Measurements from ENCODE around the gene TIMM21. TPM values are rescaled to one million over a fixed set of nuclear protein-coding genes. Genes with fewer than 3 reads are reported as not detected.

The TIMM21 gene
- polyA plus RNA-seq, 6 donors from 2014 or later: 16.0 to 28.3 (median 19.3) TPM

- H3K4me3 Mint-ChIP-seq: no peak overlapping the region
- H3K27me3 Mint-ChIP-seq: no peaks in the 10 kb centered on the region
- no peak for DNase-seq
- H3K4me1 Mint-ChIP-seq: peaks cover 31 to 37% (median 36%) of the 10 kb centered on the region in 3 donors
- H3K9me3 Mint-ChIP-seq: no peaks in the 10 kb centered on the region
- peak overlapping the region in 2 of 6 donors; percentile 24 to 42 for H3K27ac Mint-ChIP-seq
- no peak for ATAC-seq (ENCODE audit: low read depth in 2 of 2)
- H3K36me3 Mint-ChIP-seq: peaks cover 11 to 14% of the 10 kb centered on the region in 2 donors
Observed at GRCh38 chr18:74153377-74153776, 5.1 kb downstream of the TIMM21 start.

DNA sequence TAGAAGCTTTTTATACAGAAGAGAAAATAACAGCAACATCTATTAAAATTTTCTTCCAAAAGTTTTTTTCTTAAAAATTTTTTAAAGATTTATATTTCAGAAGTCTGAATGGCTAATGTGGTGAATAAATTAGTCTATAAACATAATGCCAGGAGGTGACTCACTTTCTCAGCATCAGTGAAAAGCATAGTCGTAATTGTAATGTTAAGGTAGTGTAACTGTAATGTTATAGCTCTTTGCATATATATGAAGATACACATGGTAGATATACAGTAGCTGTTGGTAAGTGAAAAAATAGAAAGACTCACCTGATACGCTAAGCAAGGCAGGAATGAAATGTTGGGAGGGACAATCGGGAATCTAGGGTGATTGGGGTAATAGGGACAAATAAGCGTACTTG is 5.5 kb downstream of the TIMM21 start:
- peaks cover 27 to 34% (median 32%) of the 10 kb centered on the region in 3 donors for H3K4me1 Mint-ChIP-seq
- peaks cover 15% of the 10 kb centered on the region in 2 donors for H3K36me3 Mint-ChIP-seq
- H3K27ac Mint-ChIP-seq: no peak overlapping the region
- H3K9me3 Mint-ChIP-seq: no peaks in the 10 kb centered on the region
- ATAC-seq (ENCODE audit: low read depth in 2 of 2): no peak
- no peak for DNase-seq
- H3K4me3 Mint-ChIP-seq: no peak overlapping the region
- no peaks in the 10 kb centered on the region for H3K27me3 Mint-ChIP-seq

DNA sequence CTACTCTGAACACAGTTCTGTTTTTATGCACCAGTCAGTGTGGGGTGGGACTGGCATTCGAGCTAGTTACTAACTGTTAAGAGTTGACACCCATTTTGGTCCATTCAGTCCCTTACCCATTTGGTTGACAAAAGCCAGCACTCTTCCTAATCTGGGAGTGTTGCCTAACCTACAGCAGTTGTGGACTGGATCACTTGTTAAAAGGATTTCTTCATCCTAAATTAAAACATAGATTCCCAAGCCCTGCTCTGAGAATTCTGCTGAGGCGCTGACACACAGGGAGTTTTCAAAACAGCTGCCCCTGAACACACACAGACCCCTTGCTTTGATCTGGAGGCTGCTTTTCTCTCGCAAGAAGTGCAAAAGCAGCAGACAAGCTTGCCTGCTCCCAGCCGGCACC is 6.4 kb downstream of the TIMM21 start:
- Mint-ChIP-seq H3K27me3 (no peaks in the 10 kb centered on the region), H3K4me1 (peaks cover 20 to 28% (median 23%) of the 10 kb centered on the region in 3 donors), H3K36me3 (peaks cover 15 to 20% of the 10 kb centered on the region in 2 donors), H3K4me3 (no peak overlapping the region), H3K27ac (peak overlapping the region in 1 of 6 donors; percentile 59), H3K9me3 (no peaks in the 10 kb centered on the region)
- DNase-seq: no peak
- ATAC-seq (ENCODE audit: low read depth in 2 of 2): no peak

DNA sequence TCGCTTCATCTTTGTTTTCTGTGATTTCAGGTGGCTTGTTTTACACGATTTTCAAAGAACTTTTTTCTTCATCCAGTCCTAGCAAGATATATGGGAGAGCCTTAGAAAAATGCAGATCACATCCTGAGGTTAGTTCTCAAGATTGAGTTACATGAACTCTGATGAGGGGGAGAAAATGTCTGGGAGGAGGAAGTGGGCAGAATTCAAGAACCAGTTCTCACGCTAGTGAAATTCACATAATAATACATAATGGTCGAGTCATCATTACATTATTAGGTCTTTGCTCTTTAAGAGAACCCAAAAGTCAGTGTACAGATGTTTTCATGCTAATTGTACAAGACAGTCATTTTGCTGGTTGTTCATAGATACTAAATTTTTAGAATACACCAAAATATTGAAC is 7.0 kb downstream of the TIMM21 start:
- Mint-ChIP-seq H3K4me1 (peaks cover 15 to 24% (median 19%) of the 10 kb centered on the region in 3 donors), H3K27me3 (no peaks in the 10 kb centered on the region), H3K27ac (no peak overlapping the region), H3K9me3 (no peaks in the 10 kb centered on the region), H3K36me3 (peaks cover 17 to 21% of the 10 kb centered on the region in 2 donors), H3K4me3 (no peak overlapping the region)
- ATAC-seq (ENCODE audit: low read depth in 2 of 2) (no peak), DNase-seq (no peak)

DNA sequence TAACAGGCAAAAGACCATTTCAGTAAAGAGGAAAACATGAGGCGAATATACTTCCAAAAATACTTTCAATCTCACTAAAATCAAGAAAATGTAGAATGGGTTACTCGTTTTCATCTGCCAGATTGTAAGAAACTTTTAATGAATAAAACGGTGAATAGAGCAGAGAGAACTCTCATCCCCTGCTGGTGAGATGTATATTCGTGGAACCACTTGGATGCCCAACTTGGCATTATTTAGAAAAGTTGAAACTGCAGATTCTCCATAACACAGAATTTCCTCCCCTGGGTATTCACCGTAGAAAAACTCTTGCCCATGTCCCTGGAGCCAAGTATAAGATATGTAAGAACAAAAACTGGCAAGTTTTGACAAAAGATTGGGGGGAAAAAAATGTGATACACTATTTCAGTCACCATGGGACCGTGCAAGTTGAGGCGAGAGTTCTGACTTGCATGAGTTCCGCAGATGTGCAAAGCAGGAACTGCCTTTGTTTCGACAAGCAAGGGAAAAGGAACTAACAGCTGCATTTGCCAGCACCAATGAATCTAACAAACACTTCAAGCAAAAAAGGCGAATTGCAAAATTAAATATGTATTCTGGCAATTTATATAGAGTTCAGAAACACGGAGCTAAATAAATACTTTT is 14.8 kb downstream of the TIMM21 start:
- Mint-ChIP-seq H3K27ac (peak overlapping the region in 1 of 6 donors; percentile 17), H3K36me3 (peaks cover 15 to 23% of the 10 kb centered on the region in 2 donors), H3K4me3 (no peak overlapping the region), H3K9me3 (no peaks in the 10 kb centered on the region), H3K4me1 (peaks cover 16 to 24% (median 21%) of the 10 kb centered on the region in 3 donors), H3K27me3 (peaks cover 0 to 4% (median 0%) of the 10 kb centered on the region in 3 donors)
- DNase-seq (peak; percentile 11), ATAC-seq (ENCODE audit: low read depth in 2 of 2) (peak; percentile 78 to 86)

DNA sequence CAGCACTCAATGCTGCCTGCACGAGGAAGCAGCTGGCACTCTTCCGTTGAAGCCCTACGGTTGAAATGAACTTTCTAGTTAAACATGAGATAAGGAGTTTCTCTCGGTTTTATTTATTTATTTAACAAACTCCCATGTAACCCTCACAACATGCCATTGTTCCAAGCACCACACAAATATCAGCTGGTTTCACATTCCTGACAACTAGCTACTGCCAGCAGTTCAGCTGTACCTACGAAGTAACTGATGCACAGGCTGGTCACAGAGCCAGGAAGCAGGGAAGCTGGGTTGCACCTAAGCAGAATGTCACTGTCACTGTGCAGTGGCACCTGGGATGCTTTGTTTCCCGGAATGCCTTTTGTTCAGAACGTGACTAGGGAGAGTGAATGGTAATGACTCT is 18.1 kb downstream of the TIMM21 start:
- H3K4me1 Mint-ChIP-seq: peaks cover 16 to 24% (median 21%) of the 10 kb centered on the region in 3 donors
- DNase-seq: no peak
- no peaks in the 10 kb centered on the region for H3K36me3 Mint-ChIP-seq
- no peaks in the 10 kb centered on the region for H3K9me3 Mint-ChIP-seq
- no peak for ATAC-seq (ENCODE audit: low read depth in 2 of 2)
- H3K27me3 Mint-ChIP-seq: peaks cover 7 to 14% (median 9%) of the 10 kb centered on the region in 3 donors
- peak overlapping the region in 1 of 6 donors; percentile 64 for H3K27ac Mint-ChIP-seq
- no peak overlapping the region for H3K4me3 Mint-ChIP-seq

DNA sequence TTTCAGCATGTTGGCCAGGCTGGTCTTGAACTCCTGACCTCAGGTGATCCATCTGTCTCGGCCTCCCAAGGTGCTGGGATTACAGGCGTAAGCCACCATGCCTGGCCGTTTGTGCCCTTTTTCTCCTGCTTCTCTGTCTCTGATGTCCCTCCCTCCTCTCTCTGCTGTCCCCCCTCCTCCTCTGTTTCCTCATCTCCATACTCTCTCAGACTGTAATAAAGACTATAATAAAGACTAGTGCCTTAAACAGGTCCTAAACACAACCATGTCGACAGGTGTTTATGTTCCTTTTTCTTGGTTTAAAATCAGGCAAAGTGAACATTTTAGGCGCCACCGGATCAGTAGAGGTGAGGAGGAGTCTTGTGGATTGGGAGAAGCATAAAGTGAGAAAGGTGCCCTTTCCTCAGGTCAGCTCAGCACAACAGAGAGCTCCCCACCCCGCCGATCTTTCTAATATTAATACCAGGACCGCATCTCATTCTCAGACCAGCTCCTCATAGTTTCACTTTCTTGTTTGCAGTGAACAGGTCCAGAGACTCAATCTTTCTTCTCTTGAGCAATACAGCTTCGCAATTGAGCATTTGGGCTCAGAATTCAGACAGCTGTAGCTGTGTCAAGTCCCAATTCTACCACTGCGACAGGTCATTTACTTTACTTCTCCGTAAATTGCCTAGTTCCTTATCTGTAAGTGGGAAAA is 23.7 kb downstream of the TIMM21 start:
- Mint-ChIP-seq H3K36me3 (no peaks in the 10 kb centered on the region), H3K9me3 (no peaks in the 10 kb centered on the region), H3K27ac (peak overlapping the region in 2 of 6 donors; percentile 24 to 37), H3K27me3 (peaks cover 27 to 67% (median 50%) of the 10 kb centered on the region in 3 donors), H3K4me3 (peak overlapping the region in 7 of 8 donors; percentile 25 to 81 (median 56)), H3K4me1 (peaks cover 6 to 12% (median 7%) of the 10 kb centered on the region in 3 donors)
- DNase-seq (no peak), ATAC-seq (ENCODE audit: low read depth in 2 of 2) (no peak)

DNA sequence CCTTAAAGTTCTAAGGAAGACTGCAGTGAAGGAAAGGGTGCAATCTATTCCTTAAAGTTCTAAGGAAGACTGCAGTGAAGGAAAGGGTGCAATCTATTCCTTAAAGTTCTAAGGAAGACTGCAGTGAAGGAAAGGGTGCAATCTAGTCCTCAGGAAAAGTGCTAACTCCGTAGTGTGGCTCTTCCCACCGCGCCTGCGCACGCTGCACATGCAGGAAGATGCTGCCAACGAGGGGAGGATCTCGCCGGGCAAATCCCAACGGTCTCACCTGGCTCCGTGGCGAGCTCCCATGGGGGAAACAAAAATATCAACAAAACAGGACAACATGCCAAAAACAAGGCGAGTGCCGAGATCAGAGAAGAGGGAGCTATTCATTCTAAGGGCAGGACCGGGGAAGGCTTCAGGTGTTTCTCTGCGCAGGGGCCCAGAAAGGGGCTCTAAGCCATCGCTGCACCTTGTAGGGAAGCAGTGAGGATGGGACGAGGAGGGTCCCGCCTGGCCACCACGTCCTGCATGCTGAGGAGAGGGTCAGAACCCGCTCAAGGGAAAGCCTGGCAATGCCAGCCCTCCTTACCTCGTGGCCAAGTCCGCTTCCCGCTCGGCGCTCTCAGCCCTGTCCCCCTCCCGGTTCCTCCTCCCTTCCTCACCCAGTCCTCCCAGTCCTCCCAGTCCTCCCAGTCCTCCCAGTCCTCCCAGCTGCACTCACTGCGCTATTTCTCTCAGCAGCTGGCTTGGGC is 24.5 kb downstream of the TIMM21 start:
- Mint-ChIP-seq H3K27me3 (peaks cover 27 to 68% (median 50%) of the 10 kb centered on the region in 3 donors), H3K4me1 (peaks cover 6 to 12% (median 7%) of the 10 kb centered on the region in 3 donors), H3K4me3 (peak overlapping the region in 1 of 8 donors; percentile 60), H3K9me3 (no peaks in the 10 kb centered on the region), H3K27ac (peak overlapping the region in 3 of 6 donors; percentile 57 to 78 (median 60)), H3K36me3 (no peaks in the 10 kb centered on the region)
- ATAC-seq (ENCODE audit: low read depth in 2 of 2): no peak
- no peak for DNase-seq

- H3K36me3 Mint-ChIP-seq: no peaks in the 10 kb centered on the region
- ATAC-seq (ENCODE audit: low read depth in 2 of 2) (no peak), DNase-seq (no peak)
- H3K4me3 Mint-ChIP-seq: no peak overlapping the region
- H3K27ac Mint-ChIP-seq: peak overlapping the region in 2 of 6 donors; percentile 57 to 60
- H3K4me1 Mint-ChIP-seq: peaks cover 6 to 12% (median 7%) of the 10 kb centered on the region in 3 donors
- H3K27me3 Mint-ChIP-seq: peaks cover 27 to 68% (median 50%) of the 10 kb centered on the region in 3 donors
- no peaks in the 10 kb centered on the region for H3K9me3 Mint-ChIP-seq
Observed at GRCh38 chr18:74173434-74173750, 25.1 kb downstream of the TIMM21 start.

- Mint-ChIP-seq H3K27me3 (peaks cover 27 to 63% (median 56%) of the 10 kb centered on the region in 3 donors), H3K36me3 (peaks cover 0 to 7% of the 10 kb centered on the region in 2 donors), H3K4me1 (peaks cover 6 to 12% (median 7%) of the 10 kb centered on the region in 3 donors), H3K9me3 (no peaks in the 10 kb centered on the region), H3K4me3 (no peak overlapping the region), H3K27ac (no peak overlapping the region)
- no peak for ATAC-seq (ENCODE audit: low read depth in 2 of 2)
- DNase-seq: no peak
Observed at GRCh38 chr18:74175658-74176057, 27.3 kb downstream of the TIMM21 start.

- Mint-ChIP-seq H3K36me3 (peaks cover 0 to 7% of the 10 kb centered on the region in 2 donors), H3K4me3 (no peak overlapping the region), H3K4me1 (peaks cover 0 to 3% (median 0%) of the 10 kb centered on the region in 3 donors), H3K27ac (no peak overlapping the region), H3K27me3 (peaks cover 28 to 70% (median 59%) of the 10 kb centered on the region in 3 donors), H3K9me3 (peaks cover 0 to 3% (median 0%) of the 10 kb centered on the region in 7 donors)
- DNase-seq (no peak), ATAC-seq (ENCODE audit: low read depth in 2 of 2) (no peak)
Observed at GRCh38 chr18:74178884-74179283, 30.6 kb downstream of the TIMM21 start.

GRCh38 chr18:74179623-74180199 is 31.4 kb downstream of the TIMM21 start:
- no peak overlapping the region for H3K4me3 Mint-ChIP-seq
- peaks cover 25 to 68% (median 54%) of the 10 kb centered on the region in 3 donors for H3K27me3 Mint-ChIP-seq
- peaks cover 0 to 7% of the 10 kb centered on the region in 2 donors for H3K36me3 Mint-ChIP-seq
- H3K9me3 Mint-ChIP-seq: peaks cover 0 to 3% (median 0%) of the 10 kb centered on the region in 7 donors
- no peak for DNase-seq
- no peak for ATAC-seq (ENCODE audit: low read depth in 2 of 2)
- peaks cover 0 to 3% (median 0%) of the 10 kb centered on the region in 3 donors for H3K4me1 Mint-ChIP-seq
- H3K27ac Mint-ChIP-seq: no peak overlapping the region

DNA sequence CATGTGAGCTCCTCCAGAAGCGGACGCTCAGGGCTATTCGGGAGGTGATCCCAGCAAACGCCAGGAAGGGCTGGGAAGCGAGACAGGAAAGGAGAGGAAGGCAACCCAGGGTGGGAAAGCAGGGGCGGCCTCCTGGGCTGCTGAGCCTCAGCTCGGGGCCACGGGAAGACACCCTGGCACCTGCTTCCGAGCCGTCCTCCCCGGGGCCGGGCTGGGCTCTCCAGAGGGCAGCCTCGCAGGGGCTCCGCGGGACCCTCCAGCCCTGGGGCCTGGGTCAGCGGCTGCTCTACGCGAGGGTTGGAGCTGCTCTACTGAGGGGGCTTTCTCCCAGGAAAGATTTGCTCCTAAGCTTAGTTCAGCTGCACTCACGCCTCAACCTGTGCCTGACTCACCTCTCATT is 34.0 kb downstream of the TIMM21 start:
- Mint-ChIP-seq H3K27me3 (peaks cover 29 to 64% (median 49%) of the 10 kb centered on the region in 3 donors), H3K36me3 (peaks cover 0 to 7% of the 10 kb centered on the region in 2 donors), H3K4me3 (no peak overlapping the region), H3K4me1 (peaks cover 0 to 3% (median 0%) of the 10 kb centered on the region in 3 donors), H3K27ac (no peak overlapping the region), H3K9me3 (peaks cover 0 to 3% (median 0%) of the 10 kb centered on the region in 7 donors)
- DNase-seq: no peak
- ATAC-seq (ENCODE audit: low read depth in 2 of 2): no peak
